ENCODE measurements around the gene COCH.
"Not testable (repeated sequence)": the region's sequence is repeated elsewhere in the genome, so short reads cannot be mapped to it uniquely, and the experiment has no call there.

COCH gene

DNA sequence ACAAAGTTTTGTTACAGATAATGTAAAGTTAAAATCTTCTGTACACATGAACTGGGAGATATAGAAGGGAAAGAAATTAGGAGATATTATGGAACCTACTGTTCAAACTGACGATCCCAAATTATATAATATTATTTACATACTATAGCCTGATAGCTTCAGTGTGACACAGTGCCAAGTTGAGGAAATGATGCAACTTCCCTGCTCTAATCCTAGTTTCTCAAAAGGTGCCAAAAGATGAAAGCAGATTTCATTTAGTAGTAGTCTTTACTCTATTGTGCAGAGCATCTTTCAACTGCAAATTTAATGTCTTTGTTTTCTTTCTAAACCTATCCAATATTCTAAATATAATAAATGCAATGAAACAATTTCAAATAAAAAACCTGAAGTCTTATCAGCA is 46.9 kb downstream of the COCH start:
- no peak for DNase-seq (ENCODE audit: low spot score)
- H3K27ac ChIP-seq = no peak overlapping the region
- no peak overlapping the region for H3K4me3 ChIP-seq
- TF ChIP-seq, protein P1, sequence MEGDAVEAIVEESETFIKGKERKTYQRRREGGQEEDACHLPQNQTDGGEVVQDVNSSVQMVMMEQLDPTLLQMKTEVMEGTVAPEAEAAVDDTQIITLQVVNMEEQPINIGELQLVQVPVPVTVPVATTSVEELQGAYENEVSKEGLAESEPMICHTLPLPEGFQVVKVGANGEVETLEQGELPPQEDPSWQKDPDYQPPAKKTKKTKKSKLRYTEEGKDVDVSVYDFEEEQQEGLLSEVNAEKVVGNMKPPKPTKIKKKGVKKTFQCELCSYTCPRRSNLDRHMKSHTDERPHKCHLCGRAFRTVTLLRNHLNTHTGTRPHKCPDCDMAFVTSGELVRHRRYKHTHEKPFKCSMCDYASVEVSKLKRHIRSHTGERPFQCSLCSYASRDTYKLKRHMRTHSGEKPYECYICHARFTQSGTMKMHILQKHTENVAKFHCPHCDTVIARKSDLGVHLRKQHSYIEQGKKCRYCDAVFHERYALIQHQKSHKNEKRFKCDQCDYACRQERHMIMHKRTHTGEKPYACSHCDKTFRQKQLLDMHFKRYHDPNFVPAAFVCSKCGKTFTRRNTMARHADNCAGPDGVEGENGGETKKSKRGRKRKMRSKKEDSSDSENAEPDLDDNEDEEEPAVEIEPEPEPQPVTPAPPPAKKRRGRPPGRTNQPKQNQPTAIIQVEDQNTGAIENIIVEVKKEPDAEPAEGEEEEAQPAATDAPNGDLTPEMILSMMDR (IDR thresholded peaks at IDR 0.05) = no peak

DNA sequence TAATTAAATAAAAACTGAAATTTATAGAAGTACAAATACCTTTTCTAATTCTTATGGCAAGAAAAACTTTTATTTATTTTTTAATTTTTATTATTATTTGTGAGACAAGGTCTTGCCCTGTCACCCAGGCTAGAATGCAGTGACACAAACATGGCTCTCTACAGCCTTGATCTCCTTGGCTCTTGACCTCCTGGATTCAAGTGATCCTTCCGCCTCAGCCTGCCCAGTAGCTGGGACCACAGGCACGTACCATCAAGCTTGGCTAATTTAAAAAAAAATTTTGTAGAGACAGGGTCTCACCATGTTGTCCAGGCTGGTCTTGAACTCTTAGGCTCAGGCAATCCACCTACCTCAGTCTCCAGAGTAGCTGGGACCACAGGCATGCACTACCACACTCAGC is 47.4 kb downstream of the COCH start:
- H3K27ac ChIP-seq = no peak overlapping the region
- no peak overlapping the region for H3K4me3 ChIP-seq
- TF ChIP-seq, protein P1 (IDR thresholded peaks at IDR 0.05) = no peak
- DNase-seq (ENCODE audit: low spot score) = no peak

DNA sequence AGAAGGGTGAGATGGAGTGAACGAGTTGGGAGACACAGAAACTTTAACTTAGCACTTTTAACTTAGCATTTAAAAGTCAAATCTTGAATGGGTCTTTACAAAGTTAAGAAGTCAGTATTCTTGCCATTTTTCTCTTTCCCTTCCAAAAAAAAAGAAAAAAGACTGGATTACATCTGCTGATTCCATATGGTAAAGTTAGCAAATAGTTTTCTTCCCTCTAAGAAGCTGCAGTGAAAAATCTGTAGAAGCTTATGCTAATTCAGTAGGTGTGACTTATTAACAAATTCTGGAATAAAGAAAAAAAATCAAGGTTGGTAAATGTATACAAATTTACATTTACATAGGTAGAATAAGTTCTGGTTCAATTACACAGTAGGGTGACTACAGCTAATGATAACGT is 50.9 kb downstream of the COCH start:
- Histone ChIP-seq H3K27ac (no peak overlapping the region), H3K4me3 (no peak overlapping the region)
- DNase-seq (ENCODE audit: low spot score) = no peak
- TF ChIP-seq, protein P1 (IDR thresholded peaks at IDR 0.05) = no peak

DNA sequence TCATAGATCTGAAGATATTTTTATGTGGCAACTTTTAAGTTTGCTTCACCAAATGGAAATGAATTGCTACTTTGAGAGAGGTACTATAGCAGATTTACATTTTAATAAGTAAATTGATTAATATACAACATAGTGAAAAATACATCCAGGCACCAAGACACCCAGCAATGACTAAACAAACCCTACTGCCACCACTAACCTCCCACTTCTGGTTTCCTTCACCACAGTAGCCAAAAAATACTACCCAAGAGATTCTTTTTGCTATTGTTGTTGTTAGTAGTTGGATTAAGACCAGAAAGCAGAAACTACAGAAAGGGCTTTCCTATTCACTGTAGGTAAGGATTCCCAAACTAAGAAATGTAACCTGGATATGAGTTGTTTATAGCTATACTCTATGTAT is 54.1 kb downstream of the COCH start:
- TF ChIP-seq, protein P1 (IDR thresholded peaks at IDR 0.05) = no peak
- no peak overlapping the region for H3K27ac ChIP-seq
- H3K4me3 ChIP-seq = no peak overlapping the region
- DNase-seq (ENCODE audit: low spot score) = no peak

DNA sequence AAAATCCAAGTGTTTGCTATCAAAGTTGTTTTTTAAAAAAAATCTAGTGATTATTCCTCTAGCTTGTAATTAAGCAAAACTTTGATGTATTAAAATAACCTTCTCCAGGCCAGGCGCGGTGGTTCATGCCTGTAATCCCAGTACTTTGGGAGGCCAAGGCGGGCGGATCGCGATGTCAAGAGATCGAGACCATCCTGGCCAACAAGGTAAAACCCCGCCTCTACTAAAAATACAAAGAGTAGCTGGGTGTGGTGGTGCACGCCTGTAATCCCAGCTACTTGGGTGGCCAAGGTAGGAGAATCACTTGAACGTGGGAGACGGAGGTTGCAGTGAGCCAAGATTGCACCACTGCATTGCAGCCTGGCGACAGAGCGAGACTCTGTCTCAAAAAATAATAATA is 59.6 kb downstream of the COCH start:
- H3K27ac ChIP-seq; DNase-seq (ENCODE audit: low spot score); H3K4me3 ChIP-seq: not testable (repeated sequence)

DNA sequence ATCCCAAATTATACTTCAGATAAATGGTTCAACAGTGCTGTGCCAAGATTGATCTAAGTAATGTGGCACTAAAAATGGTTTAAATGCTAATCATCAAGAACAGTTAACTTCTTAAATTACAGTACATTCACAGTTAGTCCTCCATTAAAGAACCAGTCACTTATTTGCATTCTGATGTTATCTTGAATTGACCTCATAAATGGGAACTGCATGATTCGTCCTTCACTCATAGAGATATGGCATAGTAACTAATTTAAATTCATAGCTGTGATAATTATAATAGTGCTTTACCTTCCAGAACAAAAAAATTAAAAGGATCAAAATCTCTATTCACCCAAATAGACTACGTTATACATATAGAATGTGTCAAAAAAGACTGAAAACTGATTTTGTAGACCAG is 61.1 kb downstream of the COCH start:
- Histone ChIP-seq H3K27ac (no peak overlapping the region), H3K4me3 (no peak overlapping the region)
- no peak for DNase-seq (ENCODE audit: low spot score)
- TF ChIP-seq, protein P1 (IDR thresholded peaks at IDR 0.05) = no peak

DNA sequence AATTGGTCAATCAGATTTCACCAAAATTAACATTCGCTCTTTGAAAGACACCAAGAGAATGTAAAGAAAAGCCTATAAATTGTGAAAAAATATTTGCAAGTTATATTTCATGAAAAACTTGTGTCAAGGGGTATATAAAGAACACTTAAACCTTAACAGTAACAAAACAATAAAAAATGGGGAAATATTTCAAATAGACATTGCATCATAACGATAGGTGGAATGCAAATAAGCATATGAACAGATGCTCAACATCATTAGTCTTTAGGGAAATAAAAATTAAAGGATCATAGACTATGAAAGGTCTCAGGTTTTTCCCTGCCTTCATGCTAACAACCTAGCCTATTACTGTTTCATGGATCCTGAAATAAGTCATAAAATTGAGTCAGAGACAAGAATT is 64.3 kb downstream of the COCH start:
- H3K4me3 ChIP-seq = no peak overlapping the region
- TF ChIP-seq, protein P1 (IDR thresholded peaks at IDR 0.05) = no peak

More for the DNA sequence above, 64.3 kb downstream of the COCH start:
- H3K27ac ChIP-seq = no peak overlapping the region
- no peak for DNase-seq (ENCODE audit: low spot score)
